ENCODE data around the gene KDM2A.

Gene KDM2A

GRCh38 chr11:67266449-67267187 lies 147.6 kb downstream of the KDM2A start, which contains the start of gene GRK2:
Gene GRK2, plus strand, starts transcription at chr11:67266473. Its CDS starts 227 bp downstream, at chr11:67266700.
- DNase-seq (ENCODE audit: insufficient read length) (no peak), FAIRE-seq (peak; percentile 67)
- TF ChIP-seq POLR2A (IDR thresholded peaks at IDR 0.05; ENCODE audit: low read depth, low read length) (no peak), TAF1 (IDR thresholded peaks at IDR 0.05; ENCODE audit: borderline replicate concordance, low read depth, low read length) (no peak), POLR2AphosphoS5 (IDR thresholded peaks at IDR 0.05; ENCODE audit: low read depth, low read length) (no peak)

- FAIRE-seq (no peak), DNase-seq (ENCODE audit: insufficient read length) (no peak)
- TF ChIP-seq POLR2A (IDR thresholded peaks at IDR 0.05; ENCODE audit: low read depth, low read length): peak; percentile 33
- no peak; the same call in none of the 2 replicates for TF ChIP-seq POLR2AphosphoS5 (IDR thresholded peaks at IDR 0.05; ENCODE audit: low read depth, low read length)
- TF ChIP-seq TAF1 (IDR thresholded peaks at IDR 0.05; ENCODE audit: borderline replicate concordance, low read depth, low read length): 0 out of 2 replicates have a peak, but pooled peaks have one; percentile 43
These were observed 148.4 kb downstream of the KDM2A start for GRCh38 chr11:67267188-67268080.

DNA sequence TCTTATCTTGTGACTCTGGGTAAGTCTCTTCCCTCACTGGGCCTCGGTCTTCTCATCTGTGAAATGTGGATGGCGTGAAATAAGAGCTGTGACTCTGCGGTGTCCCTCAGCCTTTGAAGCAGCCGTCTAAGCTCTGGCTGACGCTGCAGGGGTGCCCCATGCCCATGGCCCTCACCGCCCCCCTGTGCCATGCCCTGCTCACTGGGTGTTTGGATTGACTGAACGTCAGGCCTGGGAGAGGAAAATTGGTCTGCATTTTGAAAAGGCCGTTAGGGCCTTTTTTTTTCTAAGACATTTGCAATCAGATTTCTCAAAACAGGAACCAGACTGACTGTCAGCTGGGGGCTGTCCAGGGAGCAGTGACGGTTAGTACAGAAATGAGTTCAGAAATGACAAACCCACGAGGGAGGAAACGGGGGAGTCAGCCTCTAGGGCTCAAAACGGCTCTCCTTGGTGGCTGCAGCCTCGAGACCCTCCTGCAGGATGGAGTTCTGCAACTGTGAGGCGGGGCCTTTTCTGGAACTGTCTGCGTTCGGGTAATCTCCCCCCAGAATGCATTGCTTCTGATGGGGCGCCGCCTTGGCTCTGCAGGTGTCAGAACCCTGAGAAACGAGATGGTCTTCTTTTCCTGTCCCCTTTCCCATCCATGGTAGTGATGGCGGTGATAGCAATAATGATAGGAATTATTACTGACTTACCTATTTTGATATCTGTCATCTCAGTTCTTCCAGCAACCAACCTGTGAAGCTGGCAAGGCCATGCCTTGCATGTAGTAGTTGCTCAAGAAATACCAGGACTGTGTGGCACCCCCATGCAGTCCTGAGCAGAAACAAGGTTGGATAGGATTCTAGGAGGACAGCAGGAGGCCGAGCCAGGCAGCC lies 149.3 kb downstream of the KDM2A start:
- FAIRE-seq (peak; percentile 99), DNase-seq (ENCODE audit: insufficient read length) (peak; percentile 80)
- TF ChIP-seq POLR2A (IDR thresholded peaks at IDR 0.05; ENCODE audit: low read depth, low read length) (peak; percentile 28), TAF1 (IDR thresholded peaks at IDR 0.05; ENCODE audit: borderline replicate concordance, low read depth, low read length) (peak; percentile 29; the same call in 1 of the 2 replicates), POLR2AphosphoS5 (IDR thresholded peaks at IDR 0.05; ENCODE audit: low read depth, low read length) (no peak)

GRCh38 chr11:67268962-67269268 lies 149.9 kb downstream of the KDM2A start:
- FAIRE-seq: no peak

DNA sequence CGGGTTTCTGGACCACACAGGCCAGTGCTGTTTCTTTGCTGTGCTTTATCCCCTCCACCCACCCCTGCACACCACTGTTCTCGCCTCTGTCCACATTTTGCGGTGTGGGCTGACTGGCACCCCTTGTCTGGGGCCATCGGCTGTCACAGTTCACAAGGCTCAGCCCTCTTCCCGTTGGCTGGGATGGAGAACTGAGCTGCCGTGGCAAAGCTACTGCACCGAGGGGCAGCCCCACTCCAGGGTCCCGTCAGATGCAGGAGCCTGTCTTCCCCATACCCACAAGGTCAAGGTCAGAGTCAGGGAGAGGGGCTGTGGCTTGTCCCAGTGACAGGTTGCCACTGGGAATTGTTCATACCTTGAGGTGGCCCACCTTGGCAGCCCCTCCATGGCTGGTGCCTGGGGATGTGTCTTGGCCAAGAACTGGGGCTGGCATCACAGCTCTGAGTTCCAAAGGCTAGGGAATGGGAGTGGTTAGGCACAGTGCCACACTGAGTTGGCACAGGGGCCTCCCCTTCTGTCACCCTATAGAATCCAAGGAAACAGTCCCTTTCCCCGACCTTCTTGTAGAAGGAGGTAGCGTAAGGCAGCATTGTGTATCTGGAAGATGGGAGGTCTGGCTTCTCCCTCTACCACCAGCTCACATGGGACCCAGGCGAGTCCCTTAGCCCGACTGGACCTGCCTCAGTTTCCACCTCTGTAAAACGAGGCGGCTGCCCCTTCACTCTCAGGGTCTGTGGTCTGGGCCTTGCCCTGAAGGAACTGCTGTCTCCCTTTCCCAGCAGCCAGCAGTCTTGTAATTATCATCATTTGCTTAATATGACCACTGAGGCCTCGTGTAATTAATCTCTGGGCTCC lies 150.6 kb downstream of the KDM2A start:
- no peak for DNase-seq (ENCODE audit: insufficient read length)
- peak; percentile 77 for FAIRE-seq
- TF ChIP-seq POLR2AphosphoS5 (IDR thresholded peaks at IDR 0.05; ENCODE audit: low read depth, low read length) (no peak), POLR2A (IDR thresholded peaks at IDR 0.05; ENCODE audit: low read depth, low read length) (peak; percentile 35; the same call in 1 of the 2 replicates), TAF1 (IDR thresholded peaks at IDR 0.05; ENCODE audit: borderline replicate concordance, low read depth, low read length) (no peak)

More at GRCh38 chr11:67268962-67269268, 149.9 kb downstream of the KDM2A start:
- no peak for DNase-seq (ENCODE audit: insufficient read length)
- TF ChIP-seq POLR2AphosphoS5 (IDR thresholded peaks at IDR 0.05; ENCODE audit: low read depth, low read length) (no peak), TAF1 (IDR thresholded peaks at IDR 0.05; ENCODE audit: borderline replicate concordance, low read depth, low read length) (no peak), POLR2A (IDR thresholded peaks at IDR 0.05; ENCODE audit: low read depth, low read length) (no peak)

GRCh38 chr11:67270256-67271204 lies 151.5 kb downstream of the KDM2A start:
- no peak for DNase-seq (ENCODE audit: insufficient read length)
- FAIRE-seq: peak; percentile 87
- no peak for TF ChIP-seq POLR2A (IDR thresholded peaks at IDR 0.05; ENCODE audit: low read depth, low read length)
- TF ChIP-seq POLR2AphosphoS5 (IDR thresholded peaks at IDR 0.05; ENCODE audit: low read depth, low read length): no peak

DNA sequence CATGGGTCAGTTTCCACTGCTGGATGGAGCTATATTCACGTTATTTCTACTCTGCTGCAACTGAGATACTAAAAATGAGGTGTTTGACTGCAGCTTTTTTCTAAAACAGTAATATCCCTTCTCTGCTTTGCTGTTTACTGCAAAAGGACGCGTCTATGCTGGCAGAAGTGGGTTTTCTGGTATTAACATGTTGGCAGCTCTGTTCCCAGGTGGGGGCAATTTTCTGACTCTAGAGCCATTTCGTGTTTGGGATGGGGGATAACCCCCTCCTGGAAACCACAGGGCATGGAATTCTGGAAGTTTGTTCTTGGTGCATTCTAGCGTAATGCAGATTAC lies 152.1 kb downstream of the KDM2A start:
- FAIRE-seq: no peak

DNA sequence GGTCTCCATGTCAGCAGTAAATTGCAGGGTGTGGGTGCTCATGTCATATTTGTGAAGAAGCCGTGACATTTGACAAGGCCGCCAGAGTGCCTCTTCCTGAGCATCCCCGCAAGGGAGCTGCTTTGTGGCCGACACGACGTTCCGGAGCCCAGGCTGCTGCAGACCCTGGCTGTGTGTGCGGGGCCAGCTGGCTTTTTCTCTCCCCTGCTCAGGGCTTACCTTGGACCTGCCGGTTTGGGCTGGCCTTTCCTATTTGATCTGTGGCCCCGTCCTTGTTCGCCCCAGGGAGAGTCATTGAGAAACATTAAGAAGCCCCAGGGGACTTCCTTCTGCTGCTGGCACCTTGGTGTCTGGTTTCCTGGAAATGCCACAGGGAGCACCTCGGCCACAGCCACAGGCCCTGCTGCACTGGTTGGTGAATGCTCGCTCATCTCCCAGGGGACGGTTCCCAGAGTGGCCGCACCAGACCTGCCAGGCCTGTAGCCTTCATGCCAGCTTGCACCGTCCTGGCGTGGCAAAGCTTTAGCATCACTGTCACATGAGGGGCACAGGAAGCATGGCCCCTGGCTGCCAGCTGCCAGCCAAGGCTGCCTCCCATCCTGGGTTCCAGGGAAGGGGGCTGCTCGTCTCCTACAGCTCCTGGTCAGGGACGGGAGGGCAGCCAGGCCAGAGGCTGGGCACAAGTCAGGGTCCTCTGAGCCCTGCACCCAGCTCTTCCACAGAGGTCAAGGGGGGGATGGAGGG lies 152.7 kb downstream of the KDM2A start:
- DNase-seq (ENCODE audit: insufficient read length) (no peak), FAIRE-seq (no peak)
- no peak for TF ChIP-seq POLR2A (IDR thresholded peaks at IDR 0.05; ENCODE audit: low read depth, low read length)
- no peak for TF ChIP-seq POLR2AphosphoS5 (IDR thresholded peaks at IDR 0.05; ENCODE audit: low read depth, low read length)
- TF ChIP-seq TAF1 (IDR thresholded peaks at IDR 0.05; ENCODE audit: borderline replicate concordance, low read depth, low read length): no peak

More for the DNA sequence above, 152.1 kb downstream of the KDM2A start:
- TF ChIP-seq POLR2AphosphoS5 (IDR thresholded peaks at IDR 0.05; ENCODE audit: low read depth, low read length) (no peak), TAF1 (IDR thresholded peaks at IDR 0.05; ENCODE audit: borderline replicate concordance, low read depth, low read length) (no peak), POLR2A (IDR thresholded peaks at IDR 0.05; ENCODE audit: low read depth, low read length) (no peak)
- DNase-seq (ENCODE audit: insufficient read length): no peak
